KOPT-K1 (cell line): ENCODE results near the gene XIRP1.

Source experiments
- H3K27ac ChIP-seq: fragments of 200-600 bp; sonication (generic); 2 replicates; pipeline ENCODE4 v1.5.1; 2016; ENCODE audit warnings: antibody characterized with exemption, mild to moderate bottlenecking, low read depth, low read length; ENCODE audit not compliant: poor library complexity, severe bottlenecking
- H3K36me3 ChIP-seq: fragments of 200-600 bp; sonication (generic); 2 replicates; pipeline ENCODE4 v1.5.1; 2017; ENCODE audit warnings: antibody characterized with exemption, mild to moderate bottlenecking, low read length, moderate library complexity; ENCODE audit not compliant: insufficient read depth
- H3K9me3 ChIP-seq: fragments of 200-600 bp; sonication (generic); 2 replicates; pipeline ENCODE4 v1.5.1; 2017; ENCODE audit warnings: antibody characterized with exemption, low read length, mild to moderate bottlenecking; ENCODE audit not compliant: insufficient read depth, poor library complexity, severe bottlenecking

Gene XIRP1

GRCh38 chr3:39219702-39220101 lies 27.3 kb upstream of the XIRP1 start:
- Histone ChIP-seq H3K27ac (no peak overlapping the region), H3K9me3 (no peaks in the 10 kb centered on the region), H3K36me3 (no peaks in the 10 kb centered on the region)

- Histone ChIP-seq H3K27ac (no peak overlapping the region), H3K9me3 (no peaks in the 10 kb centered on the region), H3K36me3 (no peaks in the 10 kb centered on the region)
Observed at GRCh38 chr3:39216176-39216790, 23.9 kb upstream of the XIRP1 start.

- no peak overlapping the region for H3K27ac ChIP-seq
- no peaks in the 10 kb centered on the region for H3K9me3 ChIP-seq
- no peaks in the 10 kb centered on the region for H3K36me3 ChIP-seq
Observed at GRCh38 chr3:39213613-39214012, 21.2 kb upstream of the XIRP1 start.

- Histone ChIP-seq H3K9me3 (no peaks in the 10 kb centered on the region), H3K27ac (no peak overlapping the region)
Observed at GRCh38 chr3:39212665-39213064, 20.3 kb upstream of the XIRP1 start.

GRCh38 chr3:39211332-39212130 lies 19.1 kb upstream of the XIRP1 start:
- Histone ChIP-seq H3K36me3 (no peaks in the 10 kb centered on the region), H3K9me3 (no peaks in the 10 kb centered on the region), H3K27ac (no peak overlapping the region)

More at GRCh38 chr3:39212665-39213064, 20.3 kb upstream of the XIRP1 start:
- no peaks in the 10 kb centered on the region for H3K36me3 ChIP-seq

GRCh38 chr3:39210078-39210477 lies 17.7 kb upstream of the XIRP1 start:
- Histone ChIP-seq H3K27ac (no peak overlapping the region), H3K36me3 (no peaks in the 10 kb centered on the region), H3K9me3 (no peaks in the 10 kb centered on the region)

- Histone ChIP-seq H3K36me3 (no peaks in the 10 kb centered on the region), H3K27ac (no peak overlapping the region), H3K9me3 (no peaks in the 10 kb centered on the region)
Observed at GRCh38 chr3:39209329-39209970, 17.1 kb upstream of the XIRP1 start.

GRCh38 chr3:39208463-39209055 lies 16.2 kb upstream of the XIRP1 start:
- H3K27ac ChIP-seq: no peak overlapping the region
- H3K36me3 ChIP-seq: no peaks in the 10 kb centered on the region
- H3K9me3 ChIP-seq: no peaks in the 10 kb centered on the region

- Histone ChIP-seq H3K9me3 (no peaks in the 10 kb centered on the region), H3K36me3 (no peaks in the 10 kb centered on the region), H3K27ac (no peak overlapping the region)
Observed at GRCh38 chr3:39207361-39208186, 15.2 kb upstream of the XIRP1 start.

GRCh38 chr3:39205919-39206516 lies 13.6 kb upstream of the XIRP1 start:
- Histone ChIP-seq H3K36me3 (no peaks in the 10 kb centered on the region), H3K9me3 (no peaks in the 10 kb centered on the region), H3K27ac (no peak overlapping the region)

GRCh38 chr3:39205131-39205530 lies 12.7 kb upstream of the XIRP1 start:
- Histone ChIP-seq H3K9me3 (no peaks in the 10 kb centered on the region), H3K36me3 (no peaks in the 10 kb centered on the region), H3K27ac (no peak overlapping the region)

GRCh38 chr3:39203860-39204259 lies 11.5 kb upstream of the XIRP1 start:
- no peaks in the 10 kb centered on the region for H3K9me3 ChIP-seq
- H3K36me3 ChIP-seq: no peaks in the 10 kb centered on the region
- no peak overlapping the region for H3K27ac ChIP-seq

GRCh38 chr3:39203402-39203801 lies 11.0 kb upstream of the XIRP1 start:
- H3K9me3 ChIP-seq: no peaks in the 10 kb centered on the region
- H3K36me3 ChIP-seq: no peaks in the 10 kb centered on the region
- no peak overlapping the region for H3K27ac ChIP-seq

- H3K36me3 ChIP-seq: no peaks in the 10 kb centered on the region
- H3K27ac ChIP-seq: no peak overlapping the region
- no peaks in the 10 kb centered on the region for H3K9me3 ChIP-seq
Observed at GRCh38 chr3:39202094-39202493, 9.7 kb upstream of the XIRP1 start.
